ENCODE measurements around the gene RAB24. TPM values are rescaled to one million over a fixed set of nuclear protein-coding genes. Genes with fewer than 3 reads are reported as not detected.
A peak's percentile ranks its signal among the peaks of the same experiment; 100 is the strongest.

The RAB24 gene
- total and polyA plus RNA-seq, 7 donors: 14.9 to 38.2 (median 21.1) TPM

GRCh38 chr5:177312649-177313181 lies 9.2 kb upstream of the RAB24 start:
- WGBS, 3 donors: 9 to 10% (median 9%) methylated on average over 19 of the region's 19 CpGs
- Histone ChIP-seq H3K36me3 (ENCODE audit: insufficient read depth in 1 of 2, low read depth in 1 of 2) (peaks cover 0 to 5% of the 10 kb centered on the region in 2 donors), H3K27me3 (ENCODE audit: insufficient read depth in 3 of 3, low read length in 2 of 3) (no peaks in the 10 kb centered on the region), H3K4me3 (peak overlapping the region; percentile 73), H3K27ac (peak overlapping the region; percentile 83), H3K4me1 (peaks cover 32% of the 10 kb centered on the region), H3K9me3 (no peaks in the 10 kb centered on the region)
- intact Hi-C loops (cut with DNase I): loop anchor here (5.0 to 10.0 kb wide), 3 partner anchors 40 to 142 kb away; partner anchors contain the start of gene LMAN2 (in 1 of the 2)
- no peak for TF ChIP-seq CTCF (IDR thresholded peaks at IDR 0.05)
- ATAC-seq (no peak), DNase-seq (peak in 1 of 2 donors; percentile 59)

GRCh38 chr5:177311723-177312648 lies 8.5 kb upstream of the RAB24 start, which contains the start of gene MXD3:
Gene MXD3 (minus strand): TSS chr5:177311898. CDS start chr5:177311830, 68 bp downstream.
- intact Hi-C loops (cut with DNase I): loop anchor here (5.0 to 10.0 kb wide), 3 partner anchors 40 to 143 kb away; partner anchors contain the start of gene LMAN2 (in 1 of the 2)
- peaks cover 0 to 11% of the 10 kb centered on the region in 2 donors for H3K36me3 ChIP-seq (ENCODE audit: insufficient read depth in 1 of 2, low read depth in 1 of 2)
- H3K27ac ChIP-seq: peak within 1 kb of the TSS; percentile 83
- peak; percentile 98 to 99 for DNase-seq
- 0 to 1% (median 1%) methylated on average over 57 to 78 of the region's 78 CpGs for WGBS, 3 donors
- H3K4me1 ChIP-seq: peaks cover 32% of the 10 kb centered on the region
- TF ChIP-seq CTCF (IDR thresholded peaks at IDR 0.05): no peak
- H3K27me3 ChIP-seq (ENCODE audit: insufficient read depth in 3 of 3, low read length in 2 of 3): no peaks in the 10 kb centered on the region
- no peaks in the 10 kb centered on the region for H3K9me3 ChIP-seq
- peak; percentile 85 to 94 (median 86) for ATAC-seq
- H3K4me3 ChIP-seq: peak within 1 kb of the TSS; percentile 73

GRCh38 chr5:177311392-177311722 lies 7.8 kb upstream of the RAB24 start:
- TF ChIP-seq CTCF (IDR thresholded peaks at IDR 0.05): no peak
- Histone ChIP-seq H3K9me3 (no peaks in the 10 kb centered on the region), H3K4me1 (peaks cover 32% of the 10 kb centered on the region), H3K4me3 (peak overlapping the region; percentile 73), H3K27me3 (ENCODE audit: insufficient read depth in 3 of 3, low read length in 2 of 3) (no peaks in the 10 kb centered on the region), H3K36me3 (ENCODE audit: insufficient read depth in 1 of 2, low read depth in 1 of 2) (peaks cover 0 to 15% of the 10 kb centered on the region in 2 donors), H3K27ac (peak overlapping the region; percentile 83)
- 1 to 6% (median 5%) methylated on average over 18 to 23 of the region's 23 CpGs for WGBS, 3 donors
- no peak for DNase-seq
- intact Hi-C loops (cut with DNase I): loop anchor here (5.0 to 10.0 kb wide), 3 partner anchors 41 to 143 kb away; partner anchors contain the start of gene LMAN2 (in 1 of the 2)
- no peak for ATAC-seq

- H3K4me3 ChIP-seq: peak overlapping the region; percentile 73
- ATAC-seq: no peak
Measured at GRCh38 chr5:177310757-177311391, 7.4 kb upstream of the RAB24 start.

More at GRCh38 chr5:177310757-177311391, 7.4 kb upstream of the RAB24 start:
- TF ChIP-seq CTCF (IDR thresholded peaks at IDR 0.05): no peak
- Histone ChIP-seq H3K9me3 (no peaks in the 10 kb centered on the region), H3K27ac (no peak overlapping the region), H3K4me1 (peaks cover 32% of the 10 kb centered on the region), H3K27me3 (ENCODE audit: insufficient read depth in 3 of 3, low read length in 2 of 3) (no peaks in the 10 kb centered on the region), H3K36me3 (ENCODE audit: insufficient read depth in 1 of 2, low read depth in 1 of 2) (peaks cover 0 to 16% of the 10 kb centered on the region in 2 donors)
- 21 to 26% (median 25%) methylated on average over 14 to 20 of the region's 20 CpGs for WGBS, 3 donors
- DNase-seq: peak in 1 of 2 donors; percentile 54
- intact Hi-C loops (cut with DNase I): loop anchor here (5.0 to 10.0 kb wide), 3 partner anchors 41 to 144 kb away; partner anchors contain the start of gene LMAN2 (in 1 of the 2)
